Suprapubic skin (tissue), 4 donors: Measurements from ENCODE around the gene PET117.

Experiments used
- CTCF ChIP-seq, 2 donors: fragments of 200-600 bp in 1 of 2; fragments of 450-650 bp in 1 of 2; sonication (generic) in 1 of 2; IDR thresholded peaks; one replicate each; pipeline ENCODE4 v1.5.1; 2016 to 2019; ENCODE audit warnings: antibody characterized with exemption in 2 of 2, mild to moderate bottlenecking in 1 of 2, moderate library complexity in 1 of 2
- EP300 ChIP-seq: sonication (generic); formaldehyde crosslinking; IDR thresholded peaks from one replicate; pipeline ENCODE4 v1.6.1; 2017; ENCODE audit warnings: antibody characterized with exemption
- POLR2A ChIP-seq, 2 donors: fragments of 450-650 bp; IDR thresholded peaks; one replicate each; pipeline ENCODE4 v1.6.1; 2017; ENCODE audit warnings: antibody characterized with exemption in 2 of 2, mild to moderate bottlenecking in 2 of 2, moderate library complexity in 2 of 2
- POLR2AphosphoS5 ChIP-seq, 3 donors: sonication (generic); formaldehyde crosslinking; IDR thresholded peaks; one replicate each; pipeline ENCODE4 v1.6.1; 2017; ENCODE audit warnings: antibody characterized with exemption in 3 of 3

DNA sequence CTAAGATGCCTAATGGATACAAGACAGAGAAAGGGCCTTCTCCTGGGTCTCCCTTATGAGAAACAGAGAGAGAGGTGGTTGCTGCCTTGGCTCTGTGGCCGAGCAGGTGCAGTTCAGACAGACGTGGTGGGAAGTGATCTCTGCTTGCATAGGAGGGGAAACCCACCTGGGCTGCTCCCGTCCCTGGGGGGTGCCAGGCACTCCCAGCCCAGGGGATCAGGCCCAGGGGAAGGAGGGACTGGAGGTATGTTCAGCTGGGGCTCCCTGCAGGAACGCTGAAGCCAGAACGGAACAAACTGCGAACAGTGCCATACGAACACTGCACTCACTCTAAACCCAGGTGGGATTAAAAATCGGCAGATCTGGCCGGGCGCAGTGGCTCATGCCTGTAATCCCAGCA, 44.3 kb upstream of the PET117 start:
- TF ChIP-seq CTCF (IDR thresholded peaks at IDR 0.05) (no peak), POLR2AphosphoS5 (IDR thresholded peaks at IDR 0.05) (no peak), POLR2A (IDR thresholded peaks at IDR 0.05) (no peak), EP300 (no peak)
